ENCODE results near the gene MLX.
"Not testable (repeated sequence)": the region's sequence is repeated elsewhere in the genome, so short reads cannot be mapped to it uniquely, and the experiment has no call there.

MLX gene

DNA sequence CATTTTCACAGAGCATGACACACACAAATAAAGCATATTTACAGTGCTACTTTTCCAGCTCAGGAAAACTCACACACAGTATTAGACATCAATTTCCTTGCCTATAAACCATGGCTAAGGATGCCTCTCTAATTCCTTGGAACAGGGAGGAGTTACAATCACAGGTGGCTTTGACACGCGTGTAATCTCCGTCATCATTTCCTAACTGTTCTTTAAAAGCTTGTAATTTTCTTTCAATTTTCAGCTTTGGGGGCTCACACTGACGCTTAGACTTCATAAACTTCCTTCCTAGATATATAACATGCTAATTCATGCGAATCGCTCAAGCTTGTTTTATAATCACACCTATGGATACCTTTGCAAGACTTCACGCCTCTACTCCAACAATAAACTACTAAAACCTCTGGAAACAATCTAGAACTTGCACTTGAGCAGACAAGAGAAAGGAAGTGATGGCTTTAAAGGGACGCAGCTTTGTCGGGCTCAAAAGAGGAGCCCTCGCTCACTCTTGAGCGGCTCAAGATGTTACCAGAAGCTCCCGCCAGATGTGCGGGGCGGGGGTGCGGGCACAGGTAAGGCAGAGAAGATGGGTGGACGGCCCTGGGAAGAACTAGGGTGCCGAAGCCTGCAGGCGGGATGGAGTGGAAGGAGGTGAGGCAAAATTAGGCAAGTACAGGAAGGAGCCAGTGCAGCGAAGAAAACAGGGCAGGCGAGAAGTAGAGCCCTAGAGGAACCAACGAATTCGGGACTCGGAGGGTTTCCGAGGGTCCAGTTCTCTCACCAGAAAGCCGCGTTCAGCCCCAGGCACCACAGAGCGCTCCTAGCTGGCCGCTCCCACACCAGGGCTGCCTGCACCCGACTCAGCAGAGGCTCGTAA, 41.6 kb downstream of the MLX start:
- peak overlapping the region; percentile 97 for H3K4me3 ChIP-seq (ENCODE audit: low read length)
- DNase-seq (ENCODE audit: low read depth), result no peak

DNA sequence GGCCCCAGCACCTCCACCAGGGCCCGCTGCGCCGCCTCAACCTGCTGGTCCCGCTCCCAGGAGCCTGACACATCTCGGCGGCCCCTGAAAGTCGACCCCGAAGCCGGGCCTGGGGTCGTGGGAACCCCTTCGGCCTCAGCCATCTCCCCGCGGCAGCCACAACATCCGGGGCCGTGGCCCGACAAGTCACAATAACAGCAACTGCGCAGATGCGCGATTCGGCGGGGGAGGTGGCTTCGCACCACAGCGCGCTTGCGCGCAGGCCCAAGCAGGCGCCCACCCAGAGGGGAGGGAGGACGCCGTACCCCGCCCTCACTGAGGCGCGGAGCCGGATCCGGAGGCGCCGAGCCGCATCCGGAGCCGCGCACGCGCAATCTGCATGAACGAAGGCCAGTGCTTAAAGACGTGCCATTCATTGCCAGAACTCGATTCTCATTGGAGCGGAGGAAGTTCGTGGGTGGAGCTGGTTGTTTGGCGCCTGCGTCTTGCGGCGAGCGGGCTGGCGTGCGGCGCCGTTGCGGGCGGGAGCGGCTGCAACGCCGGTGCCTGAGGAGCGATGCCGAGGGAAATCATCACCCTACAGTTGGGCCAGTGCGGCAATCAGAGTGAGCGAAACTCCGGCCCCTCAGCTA, 42.4 kb downstream of the MLX start, which contains the start of the genes RETREG3 and TUBG1:
TSS of gene RETREG3 (minus strand) at position 193 of the 632 bp plus-strand sequence. CDS start at position 143, 50 bp downstream.
TSS of gene TUBG1 (plus strand) at position 502 of the 632 bp plus-strand sequence. CDS start at position 557, 55 bp downstream.
- peak; percentile 99 for DNase-seq (ENCODE audit: low read depth)
- peak within 1 kb of the TSS; percentile 97 for H3K4me3 ChIP-seq (ENCODE audit: low read length)
- TF ChIP-seq, protein P1, sequence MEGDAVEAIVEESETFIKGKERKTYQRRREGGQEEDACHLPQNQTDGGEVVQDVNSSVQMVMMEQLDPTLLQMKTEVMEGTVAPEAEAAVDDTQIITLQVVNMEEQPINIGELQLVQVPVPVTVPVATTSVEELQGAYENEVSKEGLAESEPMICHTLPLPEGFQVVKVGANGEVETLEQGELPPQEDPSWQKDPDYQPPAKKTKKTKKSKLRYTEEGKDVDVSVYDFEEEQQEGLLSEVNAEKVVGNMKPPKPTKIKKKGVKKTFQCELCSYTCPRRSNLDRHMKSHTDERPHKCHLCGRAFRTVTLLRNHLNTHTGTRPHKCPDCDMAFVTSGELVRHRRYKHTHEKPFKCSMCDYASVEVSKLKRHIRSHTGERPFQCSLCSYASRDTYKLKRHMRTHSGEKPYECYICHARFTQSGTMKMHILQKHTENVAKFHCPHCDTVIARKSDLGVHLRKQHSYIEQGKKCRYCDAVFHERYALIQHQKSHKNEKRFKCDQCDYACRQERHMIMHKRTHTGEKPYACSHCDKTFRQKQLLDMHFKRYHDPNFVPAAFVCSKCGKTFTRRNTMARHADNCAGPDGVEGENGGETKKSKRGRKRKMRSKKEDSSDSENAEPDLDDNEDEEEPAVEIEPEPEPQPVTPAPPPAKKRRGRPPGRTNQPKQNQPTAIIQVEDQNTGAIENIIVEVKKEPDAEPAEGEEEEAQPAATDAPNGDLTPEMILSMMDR (conservative IDR thresholded peaks at IDR 0.05; ENCODE audit: low read length), result peak; percentile 42; the same call in 1 of the 2 replicates

More for the DNA sequence above, 41.6 kb downstream of the MLX start:
- TF ChIP-seq, protein P1 (conservative IDR thresholded peaks at IDR 0.05; ENCODE audit: low read length), result no peak; the same call in 1 of the 2 replicates

DNA sequence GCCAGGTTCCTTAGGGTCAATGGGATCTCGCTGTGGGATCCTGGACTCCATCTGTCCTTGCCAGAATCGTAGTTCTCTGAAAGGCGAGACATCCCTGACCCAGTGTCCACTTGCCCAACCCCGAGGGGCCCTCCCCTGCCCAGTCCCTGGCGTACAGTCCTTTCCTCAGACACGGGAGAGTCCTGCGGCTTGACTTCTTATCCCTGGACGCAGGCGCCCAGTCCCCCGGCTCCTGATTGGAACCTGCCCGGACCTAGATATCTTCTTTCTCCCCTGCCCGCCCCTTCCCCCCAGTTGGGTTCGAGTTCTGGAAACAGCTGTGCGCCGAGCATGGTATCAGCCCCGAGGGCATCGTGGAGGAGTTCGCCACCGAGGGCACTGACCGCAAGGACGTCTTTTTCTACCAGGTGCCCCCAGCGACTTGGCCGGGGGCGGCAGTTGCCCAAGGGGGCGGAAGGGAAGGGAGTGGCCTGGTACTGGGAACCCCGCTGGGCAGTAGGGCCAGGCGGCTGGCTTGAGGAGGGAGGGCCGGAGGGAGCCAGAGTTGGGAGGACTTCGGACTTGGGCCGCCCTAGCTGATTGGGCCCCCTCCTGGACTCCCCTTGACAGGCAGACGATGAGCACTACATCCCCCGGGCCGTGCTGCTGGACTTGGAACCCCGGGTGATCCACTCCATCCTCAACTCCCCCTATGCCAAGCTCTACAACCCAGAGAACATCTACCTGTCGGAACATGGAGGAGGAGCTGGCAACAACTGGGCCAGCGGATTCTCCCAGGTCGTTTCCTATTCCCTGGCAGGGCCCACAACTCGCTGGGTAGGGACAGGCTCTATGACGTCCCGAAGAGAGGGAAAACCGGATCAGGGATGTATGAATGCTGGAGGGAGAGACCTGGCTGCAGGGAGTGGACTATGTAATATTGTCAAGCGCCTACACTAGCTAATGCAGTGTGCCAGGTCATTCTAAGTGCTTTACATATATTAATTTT, 43.2 kb downstream of the MLX start:
- peak overlapping the region; percentile 90 for H3K4me3 ChIP-seq (ENCODE audit: low read length)
- DNase-seq (ENCODE audit: low read depth), result not testable (repeated sequence)

DNA sequence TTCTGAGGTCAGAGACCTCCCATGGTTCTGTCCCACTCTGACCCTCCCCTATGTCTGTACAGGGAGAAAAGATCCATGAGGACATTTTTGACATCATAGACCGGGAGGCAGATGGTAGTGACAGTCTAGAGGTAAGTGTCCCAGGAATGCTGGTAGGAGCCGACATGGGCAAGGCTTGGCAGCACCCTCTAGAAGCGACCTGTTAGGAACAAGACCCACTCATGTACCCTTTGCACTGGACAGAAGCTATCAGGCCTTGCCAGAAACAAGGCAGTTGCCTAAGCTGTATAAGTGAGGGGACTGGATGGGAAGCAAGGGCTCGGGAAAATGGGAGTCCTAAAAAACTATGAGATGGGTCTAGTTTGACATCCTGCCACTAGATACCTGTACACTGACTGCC, 45.1 kb downstream of the MLX start:
- H3K4me3 ChIP-seq (ENCODE audit: low read length), result no peak overlapping the region
- TF ChIP-seq, protein P1 (conservative IDR thresholded peaks at IDR 0.05; ENCODE audit: low read length), result no peak
- no peak for DNase-seq (ENCODE audit: low read depth)

DNA sequence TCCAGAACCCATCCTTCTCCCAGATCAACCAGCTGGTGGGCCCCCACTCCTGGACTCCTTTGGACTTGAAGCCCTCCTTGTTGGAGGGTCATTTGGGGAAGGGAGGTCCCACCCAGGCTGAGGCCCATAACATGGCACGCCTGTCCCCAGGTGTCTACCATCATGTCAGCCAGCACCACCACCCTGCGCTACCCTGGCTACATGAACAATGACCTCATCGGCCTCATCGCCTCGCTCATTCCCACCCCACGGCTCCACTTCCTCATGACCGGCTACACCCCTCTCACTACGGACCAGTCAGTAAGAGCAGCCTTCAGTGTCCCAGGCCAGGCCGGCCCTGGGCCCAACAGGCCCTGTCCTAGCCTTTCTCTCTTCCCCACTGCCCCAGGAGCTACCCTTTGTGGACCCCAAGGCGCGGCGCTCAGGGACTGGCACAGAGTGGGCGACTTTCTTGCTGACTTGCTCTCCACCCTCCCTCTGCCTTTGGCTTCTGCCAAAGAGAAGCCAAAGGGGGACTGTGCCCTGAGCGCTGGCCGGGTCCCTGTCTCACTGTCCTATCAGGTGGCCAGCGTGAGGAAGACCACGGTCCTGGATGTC, 46.9 kb downstream of the MLX start:
- no peak overlapping the region for H3K4me3 ChIP-seq (ENCODE audit: low read length)
- TF ChIP-seq, protein P1 (conservative IDR thresholded peaks at IDR 0.05; ENCODE audit: low read length), result no peak
- DNase-seq (ENCODE audit: low read depth), result no peak

DNA sequence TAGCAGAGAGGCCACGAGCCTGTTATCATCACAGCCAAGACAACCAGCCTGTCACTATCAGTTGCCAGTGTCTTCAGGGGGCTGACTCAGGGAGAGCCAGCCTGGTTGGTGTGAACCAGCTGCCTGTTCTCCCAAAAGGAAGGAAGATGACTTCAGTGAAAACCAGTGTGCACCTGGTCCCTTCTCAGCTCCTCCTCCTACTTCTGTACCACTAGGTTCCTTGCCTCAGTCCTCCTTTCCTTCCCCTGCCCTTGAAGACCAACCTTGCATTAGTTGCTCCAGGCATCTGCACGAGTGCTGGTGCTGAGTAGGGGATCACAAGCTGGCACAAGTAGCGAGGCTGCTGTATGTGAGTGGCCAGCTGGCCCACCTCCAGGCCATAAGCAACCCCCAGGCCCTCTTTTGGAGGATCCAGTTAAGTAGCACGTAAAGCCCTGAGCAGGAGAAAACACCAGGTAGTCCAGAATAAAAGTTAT, 51.1 kb downstream of the MLX start:
- no peak for DNase-seq (ENCODE audit: low read depth)
- no peak overlapping the region for H3K4me3 ChIP-seq (ENCODE audit: low read length)

More for the DNA sequence above, 51.1 kb downstream of the MLX start:
- TF ChIP-seq, protein P1 (conservative IDR thresholded peaks at IDR 0.05; ENCODE audit: low read length), result no peak
